CD4-positive, alpha-beta T cell treated with Interleukin-21 for 1 hour (primary cell): Measurements from ENCODE around the gene SLC44A4.
A peak's percentile ranks its signal among the peaks of the same experiment; 100 is the strongest.
"Not testable (repeated sequence)": the region's sequence is repeated elsewhere in the genome, so short reads cannot be mapped to it uniquely, and the experiment has no call there.

Experiments
- DNase-seq: peaks from one replicate; pipeline ENCODE4 v3.0.0-alpha.2; 2020

The SLC44A4 gene

GRCh38 chr6:31878726-31879125 lies at the start of gene SLC44A4:
SLC44A4 (minus strand) TSS chr6:31878997; CDS start chr6:31878980, 17 bp downstream.
- DNase-seq: no peak

DNA sequence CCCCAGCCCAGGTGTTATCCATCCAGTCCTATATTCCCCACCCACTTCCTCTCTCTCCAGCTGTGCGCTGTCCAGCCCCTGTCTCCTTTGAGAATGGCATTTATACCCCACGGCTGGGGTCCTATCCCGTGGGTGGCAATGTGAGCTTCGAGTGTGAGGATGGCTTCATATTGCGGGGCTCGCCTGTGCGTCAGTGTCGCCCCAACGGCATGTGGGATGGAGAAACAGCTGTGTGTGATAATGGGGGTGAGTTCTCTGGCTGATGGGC lies 49.8 kb upstream of the SLC44A4 start:
- no peak for DNase-seq

- no peak for DNase-seq
Observed at GRCh38 chr6:31927863-31928671, 49.3 kb upstream of the SLC44A4 start.

- no peak for DNase-seq
Observed at GRCh38 chr6:31927242-31927862, 48.6 kb upstream of the SLC44A4 start, which contains the start of gene C2. C2 (plus strand) TSS chr6:31927717; CDS start chr6:31927753, 36 bp downstream.

DNA sequence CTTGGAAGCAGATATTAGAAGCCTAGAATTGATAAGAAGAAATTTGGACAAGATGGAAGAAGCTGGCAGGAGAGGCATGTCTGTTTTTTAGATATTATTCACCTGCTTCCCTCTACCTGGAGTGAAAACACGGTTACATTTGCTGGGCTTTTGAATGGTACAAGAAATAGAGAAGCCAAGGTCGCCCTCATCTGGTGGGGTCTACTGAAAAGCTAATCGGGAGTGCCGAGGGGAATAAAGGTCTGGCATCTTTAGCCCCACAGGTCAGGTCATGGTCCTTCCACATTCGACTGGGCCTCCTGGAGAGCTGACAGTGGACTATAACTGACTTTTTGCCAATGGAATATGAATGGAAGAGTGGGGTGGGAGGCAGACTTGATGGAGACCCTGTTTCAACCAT lies 44.1 kb upstream of the SLC44A4 start:
- peak; percentile 32 for DNase-seq

DNA sequence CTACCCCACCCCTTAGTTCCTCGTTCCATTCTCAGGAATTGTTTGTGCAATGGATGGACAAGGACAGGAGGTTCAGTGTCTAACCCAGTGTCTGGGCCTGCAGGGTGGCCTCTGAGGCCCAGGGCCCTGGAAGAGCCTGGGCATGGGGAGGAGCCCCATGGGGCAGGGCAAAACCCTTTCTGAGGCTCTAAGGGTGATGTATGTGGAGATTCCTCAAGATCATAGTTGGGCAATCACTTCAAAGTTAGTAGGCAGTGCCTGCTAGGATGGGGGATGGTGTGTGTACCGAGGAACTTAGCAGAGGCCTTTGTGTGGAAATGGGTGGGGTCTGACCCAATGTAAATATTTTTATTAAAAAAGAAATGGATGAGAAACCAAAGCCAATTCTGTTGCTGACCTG lies 42.0 kb upstream of the SLC44A4 start:
- no peak for DNase-seq

GRCh38 chr6:31919624-31920303 lies 41.0 kb upstream of the SLC44A4 start:
- DNase-seq: no peak

GRCh38 chr6:31918069-31918720 lies 39.4 kb upstream of the SLC44A4 start:
- DNase-seq: no peak

GRCh38 chr6:31915756-31916155 lies 37.0 kb upstream of the SLC44A4 start:
- no peak for DNase-seq

DNA sequence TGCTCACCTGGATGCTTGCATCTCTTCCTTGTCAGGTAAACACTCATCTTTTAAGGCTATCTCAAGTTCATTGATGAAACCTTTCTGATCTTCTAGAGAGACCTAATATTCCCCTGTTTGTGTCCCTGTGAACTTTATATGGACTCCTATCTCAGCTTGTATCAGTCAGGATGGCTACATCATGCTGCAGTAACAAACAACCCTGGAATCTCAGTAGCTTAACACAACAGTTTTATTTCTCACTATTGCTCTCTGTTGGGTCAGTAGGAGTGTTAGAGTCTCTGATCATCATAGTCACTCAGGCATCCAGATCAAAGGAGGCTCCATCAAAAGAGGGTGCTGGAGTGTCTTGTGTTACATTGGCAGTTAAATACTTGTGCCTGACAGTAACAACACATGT lies 36.6 kb upstream of the SLC44A4 start:
- DNase-seq: no peak

DNA sequence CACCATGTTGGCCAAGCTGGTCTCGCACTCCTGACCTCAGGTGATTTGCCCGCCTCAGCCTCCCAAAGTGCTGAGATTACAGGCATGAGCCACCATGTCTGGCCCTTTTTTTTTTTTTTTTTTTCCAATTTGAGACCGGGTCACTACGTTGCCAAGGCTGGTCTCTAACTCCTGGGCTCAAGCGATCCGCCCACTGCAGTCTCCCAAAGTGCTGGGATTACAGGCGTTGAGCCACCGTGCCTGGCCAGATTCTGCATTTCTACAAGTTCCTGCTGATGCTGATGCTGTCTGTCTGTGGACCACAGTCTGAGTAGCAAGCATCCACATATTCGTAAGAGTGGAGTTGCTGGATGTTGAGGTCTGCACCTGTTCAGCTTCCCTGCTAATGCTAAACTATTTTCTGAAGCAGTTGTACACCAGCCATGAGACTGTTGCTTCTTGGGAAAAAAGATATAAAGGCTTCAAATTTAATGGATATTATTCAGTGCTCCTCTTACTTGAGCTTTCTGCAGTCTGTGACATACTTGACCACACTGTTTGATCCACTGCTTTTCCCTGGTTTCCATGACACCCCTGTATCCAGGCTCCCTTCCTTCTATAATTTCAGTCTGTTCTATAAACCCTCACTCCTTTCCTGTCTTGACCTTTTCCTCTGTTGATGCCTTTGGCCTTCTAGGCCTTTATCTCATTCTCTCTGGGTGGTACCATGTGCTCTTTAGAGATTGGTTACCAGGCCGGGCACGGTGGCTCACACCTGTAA lies 33.2 kb upstream of the SLC44A4 start:
- DNase-seq: no peak

DNA sequence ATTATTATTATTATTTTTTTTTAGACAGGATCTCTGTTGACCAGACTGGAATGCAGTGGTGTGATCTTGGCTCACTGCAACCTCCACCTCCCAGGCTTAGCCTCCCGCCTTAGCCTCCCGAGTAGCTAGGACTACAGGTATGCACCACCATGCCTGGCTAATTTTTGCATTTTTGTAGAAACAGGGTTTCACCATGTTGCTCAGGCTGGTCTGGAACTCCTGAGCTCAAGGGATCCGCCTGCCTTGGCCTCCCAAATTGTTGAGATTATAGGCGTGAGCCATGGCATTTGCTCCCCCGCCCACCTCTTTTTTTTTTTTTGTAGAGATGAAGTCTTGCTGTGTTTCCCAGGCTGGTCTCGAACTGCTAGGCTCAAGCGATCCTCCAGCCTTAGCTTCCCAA lies 30.5 kb upstream of the SLC44A4 start:
- DNase-seq: not testable (repeated sequence)

GRCh38 chr6:31908791-31909190 lies 30.0 kb upstream of the SLC44A4 start:
- no peak for DNase-seq

GRCh38 chr6:31908255-31908654 lies 29.5 kb upstream of the SLC44A4 start:
- DNase-seq: not testable (repeated sequence)

GRCh38 chr6:31907158-31907813 lies 28.5 kb upstream of the SLC44A4 start:
- DNase-seq: no peak

DNA sequence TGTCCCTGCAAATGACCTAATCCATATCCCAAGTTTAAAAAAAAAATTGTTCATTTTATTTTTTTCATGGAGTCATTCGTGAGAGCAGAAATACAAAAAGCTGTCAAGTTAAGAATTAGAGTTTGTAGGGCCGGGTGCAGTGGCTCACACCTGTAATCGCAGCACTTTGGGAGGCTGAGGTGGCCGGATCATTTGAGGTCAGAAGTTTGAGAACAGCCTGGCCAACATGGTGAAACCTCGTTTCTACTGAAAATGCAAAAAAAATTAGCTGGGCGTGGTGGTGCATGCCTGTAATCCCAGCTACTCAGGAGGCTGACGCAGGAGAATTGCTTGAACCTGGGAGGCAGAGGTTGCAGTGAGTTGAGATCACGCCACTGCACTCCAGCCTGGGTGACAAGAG lies 27.9 kb upstream of the SLC44A4 start:
- not testable (repeated sequence) for DNase-seq

GRCh38 chr6:31906122-31906521 lies 27.3 kb upstream of the SLC44A4 start:
- DNase-seq: no peak

GRCh38 chr6:31905041-31905440 lies 26.2 kb upstream of the SLC44A4 start:
- no peak for DNase-seq

- no peak for DNase-seq
Observed at GRCh38 chr6:31903957-31904356, 25.2 kb upstream of the SLC44A4 start.

DNA sequence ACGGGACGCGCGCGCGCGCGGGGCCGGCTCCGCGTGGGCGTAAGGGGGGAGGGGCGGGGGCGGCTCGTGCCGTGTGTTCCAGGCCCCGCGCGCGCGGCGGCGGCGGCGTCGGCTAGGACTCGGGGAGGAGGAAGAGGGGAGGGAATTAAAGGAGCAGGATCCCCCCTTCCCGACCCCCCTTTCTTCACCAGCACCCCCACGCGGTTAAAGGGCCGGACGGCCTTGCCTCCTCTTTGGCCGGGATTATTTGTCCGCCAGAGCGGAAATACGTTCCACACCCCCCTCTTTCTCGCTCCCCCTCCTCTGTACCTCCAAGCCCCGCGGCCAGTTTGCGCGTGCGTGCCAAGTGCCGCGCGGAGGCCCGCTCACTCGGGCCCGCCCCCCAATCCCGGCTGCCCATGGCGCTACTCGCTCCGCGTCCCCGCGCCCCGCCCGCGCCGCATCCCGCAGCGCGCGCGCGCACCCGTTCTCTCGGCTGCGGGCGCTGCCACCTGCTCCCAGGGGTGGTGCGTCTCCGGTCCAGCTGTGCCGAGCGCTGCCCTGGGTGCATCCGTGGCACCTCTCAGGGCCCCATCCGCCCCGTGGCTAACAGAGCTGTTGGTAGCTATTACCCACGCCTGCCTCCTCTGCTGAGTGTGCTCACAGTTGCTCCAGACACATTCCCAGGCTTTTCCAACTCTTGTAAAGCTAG lies 23.3 kb upstream of the SLC44A4 start, which contains the start of gene ZBTB12:
Gene ZBTB12 (minus strand): TSS at position 134 of the 691 bp plus-strand sequence. CDS start 781 bp downstream, outside the sequence.
- peak; percentile 91 for DNase-seq

GRCh38 chr6:31901415-31901952 lies 22.7 kb upstream of the SLC44A4 start:
- peak; percentile 63 for DNase-seq
